ENCODE data around the gene HOXC9. TPM values are rescaled to one million over a fixed set of nuclear protein-coding genes. Genes with fewer than 3 reads are reported as not detected.

The HOXC9 gene
- total and polyA plus RNA-seq, 8 donors, result 0.08 TPM; not detected in 7

GRCh38 chr12:53960187-53961024 lies 39.6 kb upstream of the HOXC9 start:
- Histone ChIP-seq H3K4me3 (no peak overlapping the region), H3K9me3 (peaks cover 0 to 4% (median 0%) of the 10 kb centered on the region in 4 donors), H3K36me3 (no peaks in the 10 kb centered on the region), H3K27me3 (peaks cover 82 to 100% (median 100%) of the 10 kb centered on the region in 3 donors), H3K27ac (no peak overlapping the region), H3K4me1 (peaks cover 0 to 40% (median 21%) of the 10 kb centered on the region in 4 donors)
- WGBS, 5 donors, result 11 to 18% (median 12%) methylated on average over 26 to 39 of the region's 39 CpGs
- TF ChIP-seq EP300 (IDR thresholded peaks at IDR 0.05), result no peak
- no peak for TF ChIP-seq CTCF (IDR thresholded peaks at IDR 0.05)
- TF ChIP-seq POLR2AphosphoS5 (IDR thresholded peaks at IDR 0.05), result no peak
- TF ChIP-seq POLR2A (IDR thresholded peaks at IDR 0.05), result no peak
- DNase-seq, result no peak
- intact Hi-C loops (cut with DNase I; ENCODE audit: low total_unique reads), result no loop called here

GRCh38 chr12:53961025-53961761 lies 38.8 kb upstream of the HOXC9 start:
- Histone ChIP-seq H3K4me3 (no peak overlapping the region), H3K27ac (no peak overlapping the region), H3K4me1 (peaks cover 4 to 43% (median 27%) of the 10 kb centered on the region in 4 donors), H3K27me3 (peaks cover 82 to 100% (median 100%) of the 10 kb centered on the region in 3 donors), H3K36me3 (no peaks in the 10 kb centered on the region), H3K9me3 (peaks cover 0 to 4% (median 0%) of the 10 kb centered on the region in 4 donors)
- TF ChIP-seq EP300 (IDR thresholded peaks at IDR 0.05) (no peak), CTCF (IDR thresholded peaks at IDR 0.05) (no peak), POLR2AphosphoS5 (IDR thresholded peaks at IDR 0.05) (no peak), POLR2A (IDR thresholded peaks at IDR 0.05) (no peak)
- 0 to 4% (median 3%) methylated on average over 1 to 72 of the region's 72 CpGs for WGBS, 5 donors
- intact Hi-C loops (cut with DNase I; ENCODE audit: low total_unique reads), result no loop called here
- DNase-seq, result no peak

GRCh38 chr12:53963005-53963404 lies 37.0 kb upstream of the HOXC9 start:
- 21 to 33% (median 26%) methylated on average over 7 of the region's 7 CpGs for WGBS, 5 donors

More at GRCh38 chr12:53963005-53963404, 37.0 kb upstream of the HOXC9 start:
- no peak for DNase-seq
- Histone ChIP-seq H3K36me3 (no peaks in the 10 kb centered on the region), H3K27me3 (peaks cover 79 to 100% (median 100%) of the 10 kb centered on the region in 3 donors), H3K4me3 (no peak overlapping the region), H3K4me1 (peaks cover 8 to 46% (median 33%) of the 10 kb centered on the region in 4 donors), H3K9me3 (peaks cover 0 to 4% (median 0%) of the 10 kb centered on the region in 4 donors), H3K27ac (no peak overlapping the region)
- intact Hi-C loops (cut with DNase I; ENCODE audit: low total_unique reads), result no loop called here
- TF ChIP-seq POLR2AphosphoS5 (IDR thresholded peaks at IDR 0.05) (no peak), POLR2A (IDR thresholded peaks at IDR 0.05) (no peak), CTCF (IDR thresholded peaks at IDR 0.05) (no peak), EP300 (IDR thresholded peaks at IDR 0.05) (no peak)

Data from stomach (tissue), 9 donors.